ENCODE results near the gene CC2D2B.

DNA sequence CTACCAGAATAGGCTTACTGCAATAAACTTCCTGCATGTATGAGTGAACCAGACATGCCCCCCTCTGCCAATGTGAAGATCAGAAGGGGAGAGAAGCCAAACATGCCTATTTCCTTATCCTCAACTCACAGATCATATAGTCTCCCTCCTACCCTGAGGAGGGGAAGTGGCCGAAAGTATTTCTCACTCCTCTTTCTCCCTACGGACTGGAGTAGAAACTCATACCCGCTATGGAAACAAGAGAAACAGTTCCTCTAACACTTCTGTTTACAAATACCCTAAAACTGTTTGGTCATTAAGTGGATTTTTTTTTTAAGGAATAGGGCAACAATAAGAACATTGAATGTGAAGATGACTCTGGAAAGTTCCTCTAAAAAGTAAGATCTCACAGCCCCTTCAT is 167.0 kb downstream of the CC2D2B start:
- TF ChIP-seq POLR2A (IDR thresholded peaks at IDR 0.05; ENCODE audit: low read length): no peak
- TF ChIP-seq GATA1 (IDR thresholded peaks at IDR 0.05; ENCODE audit: low read depth, low read length): no peak
